ENCODE data around the gene COX19. TPM values are rescaled to one million over a fixed set of nuclear protein-coding genes. Genes with fewer than 3 reads are reported as not detected.

COX19 gene
- total and polyA plus RNA-seq, 2 of the 13 experiments (the other 11 are each of a cell fraction or from before 2014, with no cell fraction given) = 11.5 to 21.7 TPM

DNA sequence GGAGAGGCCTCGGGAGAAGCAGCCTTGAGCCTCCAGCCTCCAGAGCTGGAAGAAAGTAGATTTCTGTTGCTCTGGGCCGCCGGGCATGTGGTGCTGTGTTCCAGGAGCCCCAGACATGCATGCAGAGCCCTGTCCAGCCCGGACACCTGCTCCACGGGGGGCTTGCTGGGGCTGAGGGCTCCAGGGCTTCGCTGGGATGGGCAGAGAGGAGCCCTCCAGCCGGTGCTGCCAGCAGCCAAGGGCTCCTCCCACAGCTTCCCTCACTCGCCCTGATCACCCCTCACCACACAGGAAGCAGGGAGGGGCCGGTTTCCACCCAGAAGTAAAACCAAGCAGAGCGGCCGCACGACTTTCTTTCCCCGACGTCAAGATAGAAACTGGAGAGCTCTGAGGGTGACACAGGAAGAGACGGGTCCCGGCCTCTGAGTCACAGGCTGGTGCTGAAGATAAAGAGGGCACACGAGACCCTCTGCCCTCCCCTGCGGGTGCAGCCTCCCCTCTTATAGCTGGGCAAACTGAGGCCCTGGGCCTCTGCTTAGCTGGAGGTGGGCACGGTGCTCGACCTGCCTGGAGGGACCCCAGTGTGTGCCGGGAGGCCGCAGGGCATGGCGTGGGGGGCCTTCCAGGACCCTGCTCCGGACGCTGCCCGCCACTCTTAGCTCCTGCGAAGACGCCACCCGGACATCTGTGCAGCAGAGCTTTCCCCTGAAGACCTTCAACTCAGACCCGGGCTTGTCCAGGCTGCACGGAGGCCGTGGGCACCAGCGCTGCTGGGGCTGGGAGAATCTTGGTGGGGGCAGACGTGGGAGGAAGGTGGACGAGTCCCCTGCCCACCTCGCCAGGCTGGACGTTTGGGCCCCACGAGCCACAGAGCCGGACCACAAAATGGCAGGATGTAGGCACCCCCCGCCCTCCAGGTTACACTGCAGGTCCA lies 52.0 kb downstream of the COX19 start:
- Histone ChIP-seq H3K4me2 (ENCODE audit: low read depth, low read length) (no peak overlapping the region), H4K20me1 (ENCODE audit: insufficient read depth, low read length) (no peaks in the 10 kb centered on the region), H3K9ac (ENCODE audit: insufficient read depth, low read depth, low read length) (no peak overlapping the region), H3K79me2 (ENCODE audit: insufficient read depth, low read length) (no peaks in the 10 kb centered on the region), H3K27me3 (ENCODE audit: control insufficient read depth in 1 of 2, insufficient read depth in 2 of 2, low read length in 2 of 2) (no peaks in the 10 kb centered on the region), H3K9me3 (ENCODE audit: low read length) (no peaks in the 10 kb centered on the region), H3K27ac (ENCODE audit: extremely low read length, insufficient read depth, low read length) (no peak overlapping the region), H2AFZ (ENCODE audit: low read length) (no peak overlapping the region), H3K4me1 (ENCODE audit: insufficient read depth, low read length) (peaks cover 47% of the 10 kb centered on the region), H3K36me3 (replicated peaks in 1 of 2; ENCODE audit: control insufficient read depth in 1 of 2, insufficient read depth in 2 of 2, low read length in 2 of 2) (no peaks in the 10 kb centered on the region), H3K4me3 (replicated peaks in 1 of 3; ENCODE audit: insufficient read depth in 1 of 3, low read depth in 2 of 3, low read length in 3 of 3) (no peak overlapping the region)
- no peak for DNase-seq (ENCODE audit: low spot score)
- no peak for ATAC-seq
- TF ChIP-seq ZNF766 (CRISPR knock-in tag; IDR thresholded peaks at IDR 0.05; ENCODE audit: borderline replicate concordance) = no peak
- peak; percentile 33; the same call in 1 of the 2 replicates for TF ChIP-seq ZBTB38 (CRISPR knock-in tag; IDR thresholded peaks at IDR 0.05)
- 94% methylated on average over 28 of the region's 40 CpGs for WGBS (ENCODE audit: low lambda C conversion rate)
- no TSS peak for BruUV-seq (replicated peaks)
- POLR2A ChIA-PET = no interaction called here
- in situ Hi-C loops (cut with HindIII; ENCODE audit: extremely low pct_ligation_motif_present, low pct_unique_long_range_greater_than_20kb) = no loop called here
- intact Hi-C loops (cut with micrococcal nuclease; ENCODE audit: unreplicated experiment) = no loop called here
- FAIRE-seq = no peak
- CTCF ChIA-PET (ENCODE audit: low intra/inter-chr PET ratio, low total read pairs) = no interaction called here

DNA sequence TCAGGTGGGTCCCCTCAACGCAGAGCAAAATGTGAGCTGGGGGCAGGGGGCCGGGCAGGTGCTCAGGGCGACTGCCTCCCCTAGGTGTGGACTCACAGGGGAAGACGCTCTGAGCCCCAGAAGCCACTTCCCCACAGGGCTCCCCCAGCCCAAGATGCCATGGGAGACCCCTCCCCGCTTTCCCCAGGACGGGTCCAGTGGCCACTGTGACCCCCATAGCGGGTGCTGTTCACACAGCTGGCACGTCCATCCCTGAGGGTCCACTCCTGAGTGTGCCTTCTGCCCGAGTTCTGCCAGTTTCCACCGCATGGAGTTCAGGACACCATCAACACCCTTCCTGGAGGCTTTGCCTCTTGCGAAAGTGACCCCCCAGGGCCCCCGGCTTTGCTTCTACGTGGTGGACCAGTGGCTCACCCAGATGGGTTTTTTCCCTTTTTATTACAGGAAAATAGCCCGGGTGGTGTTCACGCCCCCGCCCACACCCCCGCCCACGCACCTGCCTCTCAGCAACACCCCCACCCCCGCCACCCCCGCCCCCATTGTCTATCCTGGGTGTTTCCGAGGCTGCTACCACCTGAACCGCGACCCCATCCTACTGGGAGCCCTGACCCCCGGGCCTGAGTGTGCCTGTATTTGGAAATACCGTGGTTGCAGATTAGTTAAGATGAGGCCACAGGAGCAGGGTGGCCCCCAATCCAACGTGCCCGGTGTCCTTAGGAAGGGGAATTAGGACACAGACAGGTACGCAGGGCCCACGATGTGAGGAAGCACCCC lies 52.8 kb downstream of the COX19 start:
- no peak overlapping the region for H3K4me2 ChIP-seq (ENCODE audit: low read depth, low read length)
- POLR2A ChIA-PET = no interaction called here
- H3K27me3 ChIP-seq (ENCODE audit: control insufficient read depth in 1 of 2, insufficient read depth in 2 of 2, low read length in 2 of 2) = no peaks in the 10 kb centered on the region
- DNase-seq (ENCODE audit: low spot score) = no peak
- in situ Hi-C loops (cut with HindIII; ENCODE audit: extremely low pct_ligation_motif_present, low pct_unique_long_range_greater_than_20kb) (no loop called here), intact Hi-C loops (cut with micrococcal nuclease; ENCODE audit: unreplicated experiment) (no loop called here)
- H3K27ac ChIP-seq (ENCODE audit: extremely low read length, insufficient read depth, low read length) = no peak overlapping the region
- no peaks in the 10 kb centered on the region for H3K79me2 ChIP-seq (ENCODE audit: insufficient read depth, low read length)
- no peak overlapping the region for H3K4me3 ChIP-seq (replicated peaks in 1 of 3; ENCODE audit: insufficient read depth in 1 of 3, low read depth in 2 of 3, low read length in 3 of 3)
- 83% methylated on average over 23 of the region's 29 CpGs for WGBS (ENCODE audit: low lambda C conversion rate)
- H3K9me3 ChIP-seq (ENCODE audit: low read length) = no peaks in the 10 kb centered on the region
- no peak overlapping the region for H2AFZ ChIP-seq (ENCODE audit: low read length)
- H3K9ac ChIP-seq (ENCODE audit: insufficient read depth, low read depth, low read length) = no peak overlapping the region
- H3K36me3 ChIP-seq (replicated peaks in 1 of 2; ENCODE audit: control insufficient read depth in 1 of 2, insufficient read depth in 2 of 2, low read length in 2 of 2) = no peaks in the 10 kb centered on the region
- no TSS peak for BruUV-seq (replicated peaks)
- ATAC-seq = no peak
- H3K4me1 ChIP-seq (ENCODE audit: insufficient read depth, low read length) = peaks cover 39% of the 10 kb centered on the region
- H4K20me1 ChIP-seq (ENCODE audit: insufficient read depth, low read length) = no peaks in the 10 kb centered on the region
- no peak for FAIRE-seq
- CTCF ChIA-PET (ENCODE audit: low intra/inter-chr PET ratio, low total read pairs) = no interaction called here
- TF ChIP-seq, protein P1, sequence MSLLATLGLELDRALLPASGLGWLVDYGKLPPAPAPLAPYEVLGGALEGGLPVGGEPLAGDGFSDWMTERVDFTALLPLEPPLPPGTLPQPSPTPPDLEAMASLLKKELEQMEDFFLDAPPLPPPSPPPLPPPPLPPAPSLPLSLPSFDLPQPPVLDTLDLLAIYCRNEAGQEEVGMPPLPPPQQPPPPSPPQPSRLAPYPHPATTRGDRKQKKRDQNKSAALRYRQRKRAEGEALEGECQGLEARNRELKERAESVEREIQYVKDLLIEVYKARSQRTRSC (CRISPR knock-in tag; IDR thresholded peaks at IDR 0.05; ENCODE audit: low read depth) = no peak
- TF ChIP-seq GABPA (IDR thresholded peaks at IDR 0.05; ENCODE audit: low read depth, low read length) (no peak), GABPA (CRISPR knock-in tag; IDR thresholded peaks at IDR 0.05; ENCODE audit: low read depth) (no peak), ZSCAN29 (CRISPR knock-in tag; conservative IDR thresholded peaks at IDR 0.05) (no peak), NONO (IDR thresholded peaks at IDR 0.05) (no peak), NONO (CRISPR knock-in tag; conservative IDR thresholded peaks at IDR 0.05) (no peak), PCBP2 (optimal IDR thresholded peaks at IDR 0.05; ENCODE audit: low read depth, low read length, poor library complexity, severe bottlenecking) (no peak), SMAD1 (CRISPR knock-in tag; IDR thresholded peaks at IDR 0.05; ENCODE audit: borderline replicate concordance, low read depth) (no peak), NFYB (CRISPR knock-in tag; IDR thresholded peaks at IDR 0.05) (no peak), ADNP (CRISPR knock-in tag; IDR thresholded peaks at IDR 0.05) (no peak)
- TF ChIP-seq, protein P2, sequence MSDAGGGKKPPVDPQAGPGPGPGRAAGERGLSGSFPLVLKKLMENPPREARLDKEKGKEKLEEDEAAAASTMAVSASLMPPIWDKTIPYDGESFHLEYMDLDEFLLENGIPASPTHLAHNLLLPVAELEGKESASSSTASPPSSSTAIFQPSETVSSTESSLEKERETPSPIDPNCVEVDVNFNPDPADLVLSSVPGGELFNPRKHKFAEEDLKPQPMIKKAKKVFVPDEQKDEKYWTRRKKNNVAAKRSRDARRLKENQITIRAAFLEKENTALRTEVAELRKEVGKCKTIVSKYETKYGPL (CRISPR knock-in tag; IDR thresholded peaks at IDR 0.05) = no peak
- TF ChIP-seq, protein P3, sequence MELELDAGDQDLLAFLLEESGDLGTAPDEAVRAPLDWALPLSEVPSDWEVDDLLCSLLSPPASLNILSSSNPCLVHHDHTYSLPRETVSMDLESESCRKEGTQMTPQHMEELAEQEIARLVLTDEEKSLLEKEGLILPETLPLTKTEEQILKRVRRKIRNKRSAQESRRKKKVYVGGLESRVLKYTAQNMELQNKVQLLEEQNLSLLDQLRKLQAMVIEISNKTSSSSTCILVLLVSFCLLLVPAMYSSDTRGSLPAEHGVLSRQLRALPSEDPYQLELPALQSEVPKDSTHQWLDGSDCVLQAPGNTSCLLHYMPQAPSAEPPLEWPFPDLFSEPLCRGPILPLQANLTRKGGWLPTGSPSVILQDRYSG (CRISPR knock-in tag; IDR thresholded peaks at IDR 0.05) = no peak
